Esophagus squamous epithelium (tissue), 5 donors: ENCODE results near the gene DLG2. TPM values are rescaled to one million over a fixed set of nuclear protein-coding genes. Genes with fewer than 3 reads are reported as not detected.

Source experiments
- DNase-seq: peaks from one replicate; lab custom pipeline; 2025; lab: John Stamatoyannopoulos, UW
- H3K27ac ChIP-seq, 4 donors: fragments of 200-600 bp; sonication (generic); one replicate each; pipeline ENCODE4 v1.5.1; 2016 to 2019; ENCODE audit warnings: mild to moderate bottlenecking in 1 of 4
- H3K27me3 ChIP-seq, 4 donors: fragments of 200-600 bp; sonication (generic); 1 replicate in 3 of 4; 2 replicates in 1 of 4; pipeline versions ENCODE4 v1.5.1 to v1.6.0; 2017 to 2021; ENCODE audit warnings: antibody characterized with exemption in 1 of 4
- H3K36me3 ChIP-seq, 3 donors: fragments of 200-600 bp; sonication (generic); one replicate each; pipeline ENCODE4 v1.5.1; 2016 to 2019
- H3K4me1 ChIP-seq, 3 donors: fragments of 200-600 bp; sonication (generic); one replicate each; pipeline ENCODE4 v1.5.1; 2017 to 2019
- H3K4me3 ChIP-seq, 4 donors: fragments of 200-600 bp; sonication (generic); 1 replicate in 3 of 4; 2 replicates in 1 of 4; pipeline ENCODE4 v1.5.1; 2016 to 2019; ENCODE audit warnings: mild to moderate bottlenecking in 2 of 4, moderate library complexity in 1 of 4
- H3K9me3 ChIP-seq, 3 donors: fragments of 200-600 bp; sonication (generic); one replicate each; pipeline ENCODE4 v1.5.1; 2016 to 2019
- CTCF ChIP-seq, 6 experiments: fragments of 450-650 bp in 4 of 6; fragments of 200-600 bp in 2 of 6; sonication (generic) in 2 of 6; IDR thresholded peaks; one replicate each; pipeline ENCODE4 v1.5.1; 2016 to 2019; ENCODE audit warnings: antibody characterized with exemption in 6 of 6, mild to moderate bottlenecking in 4 of 6, moderate library complexity in 4 of 6
- POLR2A ChIP-seq, 4 donors: fragments of 450-650 bp; IDR thresholded peaks; one replicate each; pipeline ENCODE4 v1.6.1; 2017; ENCODE audit warnings: antibody characterized with exemption in 4 of 4, mild to moderate bottlenecking in 4 of 4, moderate library complexity in 3 of 4
- WGBS, 2 donors: methylation state at CpG; one replicate each; pipeline ENCODE4 v1.1.5; 2018; 5-methylcytosine and 5-hydroxymethylcytosine counted together
- intact Hi-C: fragments of 100-400 bp; cut with DNase I; formaldehyde crosslinking; loops from one replicate; pipeline ENCODE4 v1.15.0; 2022
- total RNA-seq, 4 donors: library from RNA; depleted of rRNA; stranded (reverse); fragments of >200 nt; gene quantifications; one replicate each; pipeline ENCODE4 v1.1.0, GENCODE V29; 2016
- donor health status: DM: yes; HTN: yes; CAD: no.

Gene DLG2
- total RNA-seq, 4 donors from 2014 or later, result 2.9 to 27.7 (median 12.6) TPM

- no peak overlapping the region for H3K27ac ChIP-seq
- DNase-seq, result no peak
- no peaks in the 10 kb centered on the region for H3K9me3 ChIP-seq
- H3K27me3 ChIP-seq, result no peaks in the 10 kb centered on the region
- no peak for TF ChIP-seq CTCF (IDR thresholded peaks at IDR 0.05)
- no peak for TF ChIP-seq POLR2A (IDR thresholded peaks at IDR 0.05)
- H3K4me3 ChIP-seq, result no peak overlapping the region
- WGBS, 2 donors, result 22 to 24% methylated on average over 1 of the region's 1 CpG
- H3K4me1 ChIP-seq, result no peaks in the 10 kb centered on the region
- H3K36me3 ChIP-seq, result no peaks in the 10 kb centered on the region
- intact Hi-C loops, result no loop called here
Observed at GRCh38 chr11:84117394-84117793, 1509.8 kb downstream of the DLG2 start.

GRCh38 chr11:84106541-84106940 is 1520.6 kb downstream of the DLG2 start:
- intact Hi-C loops, result no loop called here
- no peak for DNase-seq

GRCh38 chr11:84105148-84105547 is 1522.0 kb downstream of the DLG2 start:
- TF ChIP-seq POLR2A (IDR thresholded peaks at IDR 0.05) (no peak), CTCF (IDR thresholded peaks at IDR 0.05) (no peak)
- WGBS, 2 donors, result 67 to 72% methylated on average over 3 of the region's 3 CpGs
- H3K27ac ChIP-seq, result no peak overlapping the region
- no peak for DNase-seq
- H3K4me3 ChIP-seq, result no peak overlapping the region
- H3K36me3 ChIP-seq, result no peaks in the 10 kb centered on the region
- no peaks in the 10 kb centered on the region for H3K27me3 ChIP-seq
- H3K9me3 ChIP-seq, result no peaks in the 10 kb centered on the region
- H3K4me1 ChIP-seq, result no peaks in the 10 kb centered on the region
- intact Hi-C loops, result no loop called here

More at GRCh38 chr11:84106541-84106940, 1520.6 kb downstream of the DLG2 start:
- H3K36me3 ChIP-seq, result no peaks in the 10 kb centered on the region
- no peaks in the 10 kb centered on the region for H3K27me3 ChIP-seq
- no peaks in the 10 kb centered on the region for H3K4me1 ChIP-seq
- H3K27ac ChIP-seq, result no peak overlapping the region
- no peaks in the 10 kb centered on the region for H3K9me3 ChIP-seq
- no peak for TF ChIP-seq CTCF (IDR thresholded peaks at IDR 0.05)
- H3K4me3 ChIP-seq, result no peak overlapping the region

- DNase-seq, result no peak
- TF ChIP-seq CTCF (IDR thresholded peaks at IDR 0.05) (no peak), POLR2A (IDR thresholded peaks at IDR 0.05) (no peak)
- 38 to 57% methylated on average over 1 of the region's 1 CpG for WGBS, 2 donors
- Histone ChIP-seq H3K27me3 (no peaks in the 10 kb centered on the region), H3K36me3 (no peaks in the 10 kb centered on the region), H3K9me3 (no peaks in the 10 kb centered on the region), H3K4me1 (no peaks in the 10 kb centered on the region), H3K4me3 (no peak overlapping the region), H3K27ac (no peak overlapping the region)
- intact Hi-C loops, result no loop called here
Observed at GRCh38 chr11:84103096-84103495, 1524.0 kb downstream of the DLG2 start.

- no peak for DNase-seq
- H3K9me3 ChIP-seq, result no peaks in the 10 kb centered on the region
- no peak overlapping the region for H3K4me3 ChIP-seq
- H3K4me1 ChIP-seq, result no peaks in the 10 kb centered on the region
- TF ChIP-seq CTCF (IDR thresholded peaks at IDR 0.05), result no peak
- no peak for TF ChIP-seq POLR2A (IDR thresholded peaks at IDR 0.05)
- no peaks in the 10 kb centered on the region for H3K27me3 ChIP-seq
- no peaks in the 10 kb centered on the region for H3K36me3 ChIP-seq
- intact Hi-C loops, result no loop called here
- H3K27ac ChIP-seq, result no peak overlapping the region
- 41 to 54% methylated on average over 3 of the region's 3 CpGs for WGBS, 2 donors
Observed at GRCh38 chr11:84097186-84097585, 1530.0 kb downstream of the DLG2 start.
